HepG2 (cell line): ENCODE results near the gene MPI. TPM values are rescaled to one million over a fixed set of nuclear protein-coding genes. Genes with fewer than 3 reads are reported as not detected.
A peak's percentile ranks its signal among the peaks of the same experiment; 100 is the strongest.

ENCODE experiments used
- ATF6 ChIP-seq: sonication (generic); formaldehyde crosslinking; conservative IDR thresholded peaks from 2 replicates; pipeline ENCODE4 v1.4.0; 2020; ENCODE audit warnings: missing genetic modification reagents
- CHD4 ChIP-seq: fragments of 200-600 bp; sonication (generic); IDR thresholded peaks from 2 replicates; pipeline ENCODE4 v1.7.0; 2017; ENCODE audit warnings: mild to moderate bottlenecking, low read length, borderline replicate concordance
- DNMT3B ChIP-seq: conservative IDR thresholded peaks from 2 replicates; pipeline ENCODE4 v1.6.1; 2016; ENCODE audit warnings: missing biosample characterization, control low read depth
- ELF4 ChIP-seq: sonication (generic); formaldehyde crosslinking; IDR thresholded peaks from 2 replicates; pipeline ENCODE4 v1.5.0; 2020; ENCODE audit warnings: missing genetic modification reagents, mild to moderate bottlenecking, moderate library complexity, borderline replicate concordance
- HOXA9 ChIP-seq: sonication (generic); formaldehyde crosslinking; IDR thresholded peaks from 2 replicates; pipeline ENCODE4 v1.8.1; 2022; ENCODE audit warnings: missing genetic modification reagents, mild to moderate bottlenecking, moderate library complexity, borderline replicate concordance
- IRF2 ChIP-seq: IDR thresholded peaks from 2 replicates; pipeline ENCODE4 v1.6.1; 2018; ENCODE audit warnings: missing genetic modification reagents, missing compliant biosample characterization
- JDP2 ChIP-seq: sonication (generic); formaldehyde crosslinking; IDR thresholded peaks from 2 replicates; pipeline ENCODE4 v1.8.1; 2022; ENCODE audit warnings: missing genetic modification reagents, borderline replicate concordance
- MXD1 ChIP-seq: sonication (generic); formaldehyde crosslinking; IDR thresholded peaks from 2 replicates; pipeline ENCODE4 v1.4.0; 2020; ENCODE audit warnings: mild to moderate bottlenecking, missing genetic modification reagents
- MYNN ChIP-seq: sonication (generic); formaldehyde crosslinking; IDR thresholded peaks from 2 replicates; pipeline ENCODE4 v1.4.0; 2020; ENCODE audit warnings: mild to moderate bottlenecking, low read depth, missing genetic modification reagents
- PITX1 ChIP-seq: sonication (generic); formaldehyde crosslinking; IDR thresholded peaks from 2 replicates; pipeline ENCODE4 v1.5.1; 2020; ENCODE audit warnings: mild to moderate bottlenecking, missing genetic modification reagents
- RARG ChIP-seq: sonication (generic); formaldehyde crosslinking; IDR thresholded peaks from 2 replicates; pipeline ENCODE4 v1.4.0; 2020; ENCODE audit warnings: low read depth, mild to moderate bottlenecking, missing genetic modification reagents
- REL ChIP-seq: sonication (generic); formaldehyde crosslinking; conservative IDR thresholded peaks from 2 replicates; pipeline ENCODE4 v1.8.0; 2022; ENCODE audit warnings: mild to moderate bottlenecking, missing genetic modification reagents, moderate library complexity
- RFXANK ChIP-seq: IDR thresholded peaks from 2 replicates; pipeline ENCODE4 v1.6.1; 2016
- SKIL ChIP-seq: sonication (generic); formaldehyde crosslinking; IDR thresholded peaks from 2 replicates; pipeline ENCODE4 v1.8.0; 2022; ENCODE audit warnings: missing genetic modification reagents, mild to moderate bottlenecking, moderate library complexity, borderline replicate concordance
- SMYD3 ChIP-seq: sonication (generic); formaldehyde crosslinking; IDR thresholded peaks from 2 replicates; pipeline ENCODE4 v1.8.1; 2023; ENCODE audit warnings: mild to moderate bottlenecking, missing genetic modification reagents
- SSRP1 ChIP-seq: IDR thresholded peaks from 2 replicates; pipeline ENCODE4 v1.6.1; 2016; ENCODE audit warnings: control low read depth
- SUZ12 ChIP-seq: fragments of 150-350 bp; IDR thresholded peaks from 2 replicates; pipeline ENCODE4 v1.6.1; 2014; ENCODE audit warnings: low read depth, low read length
- TIGD3 ChIP-seq: sonication (generic); formaldehyde crosslinking; IDR thresholded peaks from 2 replicates; pipeline ENCODE4 v1.5.1; 2020; ENCODE audit warnings: mild to moderate bottlenecking, missing genetic modification reagents, borderline replicate concordance
- ZKSCAN1 ChIP-seq: fragments of 150-350 bp; IDR thresholded peaks from 2 replicates; pipeline ENCODE4 v1.6.1; 2014; ENCODE audit warnings: low read length
- ZNF329 ChIP-seq: sonication (generic); formaldehyde crosslinking; IDR thresholded peaks from 2 replicates; pipeline ENCODE4 v1.9.0; 2021; ENCODE audit warnings: low read depth, mild to moderate bottlenecking, missing genetic modification reagents
- ZNF782 ChIP-seq: sonication (generic); formaldehyde crosslinking; IDR thresholded peaks from 2 replicates; pipeline ENCODE4 v1.4.0; 2020; ENCODE audit warnings: missing genetic modification reagents, mild to moderate bottlenecking, borderline replicate concordance
- ZNF878 ChIP-seq: sonication (generic); formaldehyde crosslinking; IDR thresholded peaks from 2 replicates; pipeline ENCODE4 v1.8.1; 2023; ENCODE audit warnings: mild to moderate bottlenecking, missing genetic modification reagents, moderate library complexity
- polyA plus RNA-seq, 8 experiments: library from polyadenylated mRNA; depleted of rRNA in 3 of 8; stranded (reverse) in 7 of 8; unstranded in 1 of 8; fragments of >200 nt; fragmentation: Illumina TruSeq in 4 of 8; extraction: Trizol in 4 of 8; gene quantifications; 2 replicates each; pipeline versions ENCODE4 v1.2.1 to v1.2.3, GENCODE V29; 2011 to 2016; ENCODE audit warnings: low read depth in 4 of 8, missing spikeins in 1 of 8, mixed read lengths in 1 of 8; ENCODE audit not compliant: insufficient read depth in 1 of 8
- total RNA-seq, 5 experiments: library from RNA; depleted of rRNA; stranded (reverse); fragments of >200 nt; fragmentation: Illumina TruSeq; extraction: Trizol; gene quantifications; 2 replicates each; pipeline ENCODE4 v1.2.3, GENCODE V29; 2016; ENCODE audit warnings: low read depth in 1 of 5

MPI gene
- total and polyA plus RNA-seq, 2 of the 13 experiments (the other 11 are each of a cell fraction or from before 2014, with no cell fraction given), result 36.9 to 63.5 TPM

- 0 out of 2 replicates have a peak, but pooled peaks have one; percentile 46 for TF ChIP-seq ZNF329 (CRISPR knock-in tag)
- TF ChIP-seq SUZ12, result no peak
- TF ChIP-seq PITX1, result no peak
- peak; percentile 43; the same call in 1 of the 2 replicates for TF ChIP-seq SKIL (CRISPR knock-in tag)
- TF ChIP-seq SMYD3 (CRISPR knock-in tag), result peak; percentile 69; the same call in 1 of the 2 replicates
- TF ChIP-seq REL (CRISPR knock-in tag), result no peak; the same call in 1 of the 2 replicates
- TF ChIP-seq TIGD3, result no peak
- no peak for TF ChIP-seq RFXANK (CRISPR knock-in tag)
- TF ChIP-seq IRF2 (CRISPR knock-in tag), result peak; percentile 19; the same call in 1 of the 2 replicates
- TF ChIP-seq JDP2, result no peak
- no peak for TF ChIP-seq CHD4
- TF ChIP-seq DNMT3B (CRISPR knock-in tag), result no peak
- 0 out of 2 replicates have a peak, but pooled peaks have one; percentile 45 for TF ChIP-seq RARG (CRISPR knock-in tag)
- no peak for TF ChIP-seq ZKSCAN1
- TF ChIP-seq ELF4 (CRISPR knock-in tag), result peak; percentile 77; the same call in 1 of the 2 replicates
- TF ChIP-seq MYNN (CRISPR knock-in tag), result no peak
- TF ChIP-seq HOXA9 (CRISPR knock-in tag), result no peak
- TF ChIP-seq MXD1 (CRISPR knock-in tag), result peak; percentile 63
- TF ChIP-seq ATF6, result no peak
- peak; percentile 95 for TF ChIP-seq ZNF782 (CRISPR knock-in tag)
- no peak for TF ChIP-seq SSRP1 (CRISPR knock-in tag)
- no peak for TF ChIP-seq ZNF878
These were observed 47.9 kb downstream of the MPI start, which contains the start of gene COX5A (continued) for GRCh38 chr15:74937590-74938371.
